Liver (tissue), 9 donors: ENCODE measurements around the gene ADAMTS2. TPM values are rescaled to one million over a fixed set of nuclear protein-coding genes. Genes with fewer than 3 reads are reported as not detected.

Source experiments
- DNase-seq: peaks from one replicate; pipeline ENCODE4 v3.0.0-alpha.2; 2017; ENCODE audit warnings: low spot score
- H3K27ac ChIP-seq, 2 donors: one replicate each; pipeline ENCODE4 v1.7.0; 2013; ENCODE audit warnings: inconsistent platforms in 2 of 2, low read length in 2 of 2, control low read depth in 1 of 2, low read depth in 1 of 2, mild to moderate bottlenecking in 1 of 2
- H3K27me3 ChIP-seq, 4 donors: one replicate each; pipeline versions ENCODE4 v1.6.1 to v1.7.0; 2013; ENCODE audit warnings: low read length in 3 of 4, inconsistent platforms in 1 of 4, mild to moderate bottlenecking in 1 of 4, moderate library complexity in 1 of 4; ENCODE audit not compliant: control insufficient read depth in 4 of 4, insufficient read depth in 4 of 4
- H3K36me3 ChIP-seq, 4 donors: one replicate each; pipeline versions ENCODE4 v1.6.1 to v1.7.0; 2013; ENCODE audit warnings: low read length in 3 of 4, mild to moderate bottlenecking in 3 of 4, low read depth in 1 of 4, moderate library complexity in 1 of 4; ENCODE audit not compliant: control insufficient read depth in 4 of 4, insufficient read depth in 3 of 4
- H3K4me1 ChIP-seq, 4 donors: one replicate each; pipeline versions ENCODE4 v1.6.1 to v1.7.0; 2013; ENCODE audit warnings: low read length in 3 of 4, mild to moderate bottlenecking in 3 of 4, moderate library complexity in 1 of 4; ENCODE audit not compliant: control insufficient read depth in 4 of 4, insufficient read depth in 4 of 4
- H3K4me3 ChIP-seq, 3 donors: one replicate each; pipeline versions ENCODE4 v1.6.1 to v1.7.0; 2013; ENCODE audit warnings: low read length in 3 of 3, control low read depth in 1 of 3, low read depth in 1 of 3, mild to moderate bottlenecking in 1 of 3
- H3K9ac ChIP-seq, 2 donors: one replicate each; pipeline ENCODE4 v1.7.0; 2013; ENCODE audit warnings: low read length in 2 of 2, mild to moderate bottlenecking in 2 of 2, moderate library complexity in 2 of 2, control low read depth in 1 of 2, low read depth in 1 of 2
- H3K9me3 ChIP-seq, 4 donors: one replicate each; pipeline versions ENCODE4 v1.6.1 to v1.7.0; 2013; ENCODE audit warnings: low read length in 3 of 4; ENCODE audit not compliant: control insufficient read depth in 4 of 4
- EGR1 ChIP-seq, 2 donors: IDR thresholded peaks; 2 replicates each; pipeline ENCODE4 v1.6.1; 2016 to 2018; ENCODE audit warnings: antibody characterized with exemption in 2 of 2, low read depth in 2 of 2
- FOXA1 ChIP-seq: IDR thresholded peaks from 2 replicates; pipeline ENCODE4 v1.6.1; 2016; ENCODE audit warnings: antibody characterized with exemption
- FOXA2 ChIP-seq: IDR thresholded peaks from 2 replicates; pipeline ENCODE4 v1.6.1; 2016; ENCODE audit warnings: antibody characterized with exemption
- GABPA ChIP-seq, 2 donors: IDR thresholded peaks in 1 of 2; conservative IDR thresholded peaks in 1 of 2; 2 replicates each; pipeline ENCODE4 v1.6.1; 2016; ENCODE audit warnings: antibody characterized with exemption in 2 of 2, mild to moderate bottlenecking in 1 of 2, moderate library complexity in 1 of 2
- HNF4A ChIP-seq, 2 donors: conservative IDR thresholded peaks; 2 replicates each; pipeline ENCODE4 v1.6.1; 2016; ENCODE audit warnings: antibody characterized with exemption in 2 of 2, mild to moderate bottlenecking in 2 of 2
- HNF4G ChIP-seq: IDR thresholded peaks from 2 replicates; pipeline ENCODE4 v1.6.1; 2016; ENCODE audit warnings: antibody characterized with exemption
- JUND ChIP-seq, 2 donors: IDR thresholded peaks; 2 replicates each; pipeline ENCODE4 v1.6.1; 2016; ENCODE audit warnings: antibody characterized with exemption in 2 of 2
- NR2F2 ChIP-seq: IDR thresholded peaks from 2 replicates; pipeline ENCODE4 v1.6.1; 2016; ENCODE audit warnings: antibody characterized with exemption
- RAD21 ChIP-seq, 2 donors: IDR thresholded peaks; 2 replicates each; pipeline ENCODE4 v1.6.1; 2016; ENCODE audit warnings: antibody characterized with exemption in 2 of 2, mild to moderate bottlenecking in 2 of 2
- RXRA ChIP-seq, 2 donors: IDR thresholded peaks; 2 replicates each; pipeline ENCODE4 v1.6.1; 2017 to 2018; ENCODE audit warnings: antibody characterized with exemption in 2 of 2, mild to moderate bottlenecking in 1 of 2
- SP1 ChIP-seq: IDR thresholded peaks from 2 replicates; pipeline ENCODE4 v1.6.1; 2018; ENCODE audit warnings: antibody characterized with exemption, mild to moderate bottlenecking
- TAF1 ChIP-seq: conservative IDR thresholded peaks from 2 replicates; pipeline ENCODE4 v1.6.1; 2016; ENCODE audit warnings: antibody characterized with exemption, mild to moderate bottlenecking
- YY1 ChIP-seq: IDR thresholded peaks from 2 replicates; pipeline ENCODE4 v1.6.1; 2016; ENCODE audit warnings: antibody characterized with exemption, mild to moderate bottlenecking
- WGBS: extraction: QIAGEN DNeasy Blood & Tissue Kit; methylation state at CpG from one replicate; pipeline ENCODE4 v1.1.7; 2013; 5-methylcytosine and 5-hydroxymethylcytosine counted together
- polyA plus RNA-seq, 2 donors: library from polyadenylated mRNA; stranded (reverse) in 1 of 2; unstranded in 1 of 2; fragments of 200-250 nt in 1 of 2; fragments of >200 nt in 1 of 2; fragmentation: Nextera tagmentation in 1 of 2; extraction: Ambion mirVana in 1 of 2; gene quantifications; one replicate each; pipeline versions ENCODE4 v1.2.1 to v1.2.3, GENCODE V29; 2013 to 2015
- total RNA-seq, 2 donors: library from RNA; depleted of rRNA; stranded (reverse); fragments of >200 nt; gene quantifications; one replicate each; pipeline ENCODE4 v1.2.3, GENCODE V29; 2014
- TF ChIP-seq, protein P1 (sequence below): IDR thresholded peaks from 2 replicates; pipeline ENCODE4 v1.6.1; 2016; ENCODE audit warnings: antibody characterized with exemption, mild to moderate bottlenecking
- TF ChIP-seq, protein P2 (sequence below): IDR thresholded peaks from 2 replicates; pipeline ENCODE4 v1.6.1; 2016; ENCODE audit warnings: antibody characterized with exemption
- TF ChIP-seq, protein P3 (sequence below): fragments of 150-350 bp; IDR thresholded peaks from 2 replicates; pipeline ENCODE4 v1.5.1; 2017; ENCODE audit warnings: improper control_type of control experiment, low read depth, low read length; ENCODE audit not compliant: missing input control
- TF ChIP-seq, protein P4 (sequence below): IDR thresholded peaks from 2 replicates; pipeline ENCODE4 v1.6.1; 2016; ENCODE audit warnings: antibody characterized with exemption
- TF ChIP-seq, protein P5 (sequence below): IDR thresholded peaks from 2 replicates; pipeline ENCODE4 v1.6.1; 2016; ENCODE audit warnings: antibody characterized with exemption
- donor health status: healthy.
- donor health status: healthy.
- donor health status: healthy.
- donor health status: healthy.
- donor health status: healthy.

ADAMTS2 gene
- 10 to 100 TPM; 12.4 to 24.3 TPM for total RNA-seq
- 10 to 100 TPM in 1 of 2 donors, 1 to 10 TPM in 1; 2.7 to 11.6 TPM for polyA plus RNA-seq

DNA sequence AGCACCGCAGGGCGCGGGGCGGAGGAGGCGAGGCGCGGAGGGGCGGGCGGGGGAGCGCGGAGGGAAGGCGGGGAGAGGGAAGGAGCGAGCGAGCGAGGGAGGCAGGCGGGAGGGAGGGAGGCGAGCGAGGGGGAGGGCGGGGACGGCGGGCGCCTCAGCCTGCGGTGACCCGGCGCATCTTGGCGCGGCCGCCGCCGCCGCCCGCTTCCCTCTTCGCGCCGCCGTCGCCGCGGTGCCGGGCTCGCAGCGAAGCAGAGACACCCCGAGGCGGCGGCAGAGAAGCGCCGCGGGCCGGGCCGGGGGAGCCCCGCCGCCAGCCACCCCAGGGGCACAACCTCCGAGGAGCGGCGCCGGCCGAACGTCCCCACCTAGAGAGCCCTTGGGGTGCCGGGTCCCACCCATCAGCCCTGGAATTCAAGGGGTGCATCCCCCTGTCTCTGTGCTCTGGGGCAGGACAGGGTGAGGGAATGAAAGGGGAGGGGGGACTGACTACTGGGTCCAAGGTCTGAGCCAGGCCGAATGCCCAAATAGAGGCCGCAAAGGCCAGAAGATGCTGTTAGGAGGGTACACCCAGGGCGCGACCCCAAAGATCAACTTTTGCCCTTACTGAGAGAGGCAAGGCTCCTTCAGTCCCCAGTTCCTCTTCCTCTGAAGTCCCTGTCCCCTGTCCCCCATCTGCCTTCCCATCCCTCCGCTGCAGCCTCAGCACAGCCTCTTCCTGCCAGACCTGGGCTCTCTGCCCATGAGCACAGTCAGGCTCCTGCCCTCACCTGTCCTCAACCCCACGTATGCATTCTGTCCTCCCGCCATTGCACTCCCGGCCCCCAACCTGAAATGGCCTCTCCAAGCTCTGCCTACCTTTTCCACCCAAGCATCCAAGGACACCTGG is at the start of gene ADAMTS2:
Gene ADAMTS2, minus strand, starts transcription at position 29 of the 889 bp plus-strand sequence. CDS start 133 bp downstream, outside the sequence.
- DNase-seq, result no peak
- 6% methylated on average over 65 of the region's 67 CpGs for WGBS
- no peak for TF ChIP-seq GABPA (IDR thresholded peaks at IDR 0.05 in 1 of 2, conservative IDR thresholded peaks at IDR 0.05 in 1 of 2)
- no peak for TF ChIP-seq NR2F2
- TF ChIP-seq JUND (IDR thresholded peaks at IDR 0.05), result no peak
- no peak for TF ChIP-seq RAD21 (IDR thresholded peaks at IDR 0.05)
- TF ChIP-seq HNF4A (conservative IDR thresholded peaks at IDR 0.05), result no peak
- TF ChIP-seq FOXA1, result no peak
- no peak for TF ChIP-seq EGR1 (IDR thresholded peaks at IDR 0.05; ENCODE audit: low read depth in 2 of 2)
- TF ChIP-seq, protein P1, sequence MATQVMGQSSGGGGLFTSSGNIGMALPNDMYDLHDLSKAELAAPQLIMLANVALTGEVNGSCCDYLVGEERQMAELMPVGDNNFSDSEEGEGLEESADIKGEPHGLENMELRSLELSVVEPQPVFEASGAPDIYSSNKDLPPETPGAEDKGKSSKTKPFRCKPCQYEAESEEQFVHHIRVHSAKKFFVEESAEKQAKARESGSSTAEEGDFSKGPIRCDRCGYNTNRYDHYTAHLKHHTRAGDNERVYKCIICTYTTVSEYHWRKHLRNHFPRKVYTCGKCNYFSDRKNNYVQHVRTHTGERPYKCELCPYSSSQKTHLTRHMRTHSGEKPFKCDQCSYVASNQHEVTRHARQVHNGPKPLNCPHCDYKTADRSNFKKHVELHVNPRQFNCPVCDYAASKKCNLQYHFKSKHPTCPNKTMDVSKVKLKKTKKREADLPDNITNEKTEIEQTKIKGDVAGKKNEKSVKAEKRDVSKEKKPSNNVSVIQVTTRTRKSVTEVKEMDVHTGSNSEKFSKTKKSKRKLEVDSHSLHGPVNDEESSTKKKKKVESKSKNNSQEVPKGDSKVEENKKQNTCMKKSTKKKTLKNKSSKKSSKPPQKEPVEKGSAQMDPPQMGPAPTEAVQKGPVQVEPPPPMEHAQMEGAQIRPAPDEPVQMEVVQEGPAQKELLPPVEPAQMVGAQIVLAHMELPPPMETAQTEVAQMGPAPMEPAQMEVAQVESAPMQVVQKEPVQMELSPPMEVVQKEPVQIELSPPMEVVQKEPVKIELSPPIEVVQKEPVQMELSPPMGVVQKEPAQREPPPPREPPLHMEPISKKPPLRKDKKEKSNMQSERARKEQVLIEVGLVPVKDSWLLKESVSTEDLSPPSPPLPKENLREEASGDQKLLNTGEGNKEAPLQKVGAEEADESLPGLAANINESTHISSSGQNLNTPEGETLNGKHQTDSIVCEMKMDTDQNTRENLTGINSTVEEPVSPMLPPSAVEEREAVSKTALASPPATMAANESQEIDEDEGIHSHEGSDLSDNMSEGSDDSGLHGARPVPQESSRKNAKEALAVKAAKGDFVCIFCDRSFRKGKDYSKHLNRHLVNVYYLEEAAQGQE, result no peak
- TF ChIP-seq HNF4G, result no peak
- TF ChIP-seq, protein P2, sequence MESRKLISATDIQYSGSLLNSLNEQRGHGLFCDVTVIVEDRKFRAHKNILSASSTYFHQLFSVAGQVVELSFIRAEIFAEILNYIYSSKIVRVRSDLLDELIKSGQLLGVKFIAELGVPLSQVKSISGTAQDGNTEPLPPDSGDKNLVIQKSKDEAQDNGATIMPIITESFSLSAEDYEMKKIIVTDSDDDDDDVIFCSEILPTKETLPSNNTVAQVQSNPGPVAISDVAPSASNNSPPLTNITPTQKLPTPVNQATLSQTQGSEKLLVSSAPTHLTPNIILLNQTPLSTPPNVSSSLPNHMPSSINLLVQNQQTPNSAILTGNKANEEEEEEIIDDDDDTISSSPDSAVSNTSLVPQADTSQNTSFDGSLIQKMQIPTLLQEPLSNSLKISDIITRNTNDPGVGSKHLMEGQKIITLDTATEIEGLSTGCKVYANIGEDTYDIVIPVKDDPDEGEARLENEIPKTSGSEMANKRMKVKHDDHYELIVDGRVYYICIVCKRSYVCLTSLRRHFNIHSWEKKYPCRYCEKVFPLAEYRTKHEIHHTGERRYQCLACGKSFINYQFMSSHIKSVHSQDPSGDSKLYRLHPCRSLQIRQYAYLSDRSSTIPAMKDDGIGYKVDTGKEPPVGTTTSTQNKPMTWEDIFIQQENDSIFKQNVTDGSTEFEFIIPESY, result no peak
- no peak for TF ChIP-seq TAF1
- TF ChIP-seq, protein P3, sequence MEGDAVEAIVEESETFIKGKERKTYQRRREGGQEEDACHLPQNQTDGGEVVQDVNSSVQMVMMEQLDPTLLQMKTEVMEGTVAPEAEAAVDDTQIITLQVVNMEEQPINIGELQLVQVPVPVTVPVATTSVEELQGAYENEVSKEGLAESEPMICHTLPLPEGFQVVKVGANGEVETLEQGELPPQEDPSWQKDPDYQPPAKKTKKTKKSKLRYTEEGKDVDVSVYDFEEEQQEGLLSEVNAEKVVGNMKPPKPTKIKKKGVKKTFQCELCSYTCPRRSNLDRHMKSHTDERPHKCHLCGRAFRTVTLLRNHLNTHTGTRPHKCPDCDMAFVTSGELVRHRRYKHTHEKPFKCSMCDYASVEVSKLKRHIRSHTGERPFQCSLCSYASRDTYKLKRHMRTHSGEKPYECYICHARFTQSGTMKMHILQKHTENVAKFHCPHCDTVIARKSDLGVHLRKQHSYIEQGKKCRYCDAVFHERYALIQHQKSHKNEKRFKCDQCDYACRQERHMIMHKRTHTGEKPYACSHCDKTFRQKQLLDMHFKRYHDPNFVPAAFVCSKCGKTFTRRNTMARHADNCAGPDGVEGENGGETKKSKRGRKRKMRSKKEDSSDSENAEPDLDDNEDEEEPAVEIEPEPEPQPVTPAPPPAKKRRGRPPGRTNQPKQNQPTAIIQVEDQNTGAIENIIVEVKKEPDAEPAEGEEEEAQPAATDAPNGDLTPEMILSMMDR, result no peak
- TF ChIP-seq FOXA2, result no peak
- TF ChIP-seq, protein P4, sequence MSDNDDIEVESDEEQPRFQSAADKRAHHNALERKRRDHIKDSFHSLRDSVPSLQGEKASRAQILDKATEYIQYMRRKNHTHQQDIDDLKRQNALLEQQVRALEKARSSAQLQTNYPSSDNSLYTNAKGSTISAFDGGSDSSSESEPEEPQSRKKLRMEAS, result no peak
- no peak for TF ChIP-seq RXRA (IDR thresholded peaks at IDR 0.05)
- TF ChIP-seq, protein P5, sequence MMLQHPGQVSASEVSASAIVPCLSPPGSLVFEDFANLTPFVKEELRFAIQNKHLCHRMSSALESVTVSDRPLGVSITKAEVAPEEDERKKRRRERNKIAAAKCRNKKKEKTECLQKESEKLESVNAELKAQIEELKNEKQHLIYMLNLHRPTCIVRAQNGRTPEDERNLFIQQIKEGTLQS, result no peak
- TF ChIP-seq SP1, result no peak
- no peak for TF ChIP-seq YY1
- Histone ChIP-seq H3K27ac (peak within 1 kb of the TSS; percentile 70), H3K9me3 (no peaks in the 10 kb centered on the region), H3K27me3 (peaks cover 0 to 23% (median 3%) of the 10 kb centered on the region in 4 donors), H3K4me1 (peaks cover 4 to 14% (median 10%) of the 10 kb centered on the region in 4 donors), H3K36me3 (no peaks in the 10 kb centered on the region), H3K9ac (no peak within 1 kb of the TSS), H3K4me3 (peak within 1 kb of the TSS in 2 of 3 donors; percentile 36 to 49)
